Stimulated activated CD4-positive, alpha-beta T cell treated with anti-CD3 and anti-CD28 coated beads, Interleukin-2, amount 100 ng/mL, for 24 hours (primary cell): Measurements from ENCODE around the gene CFAP20.
A peak's percentile ranks its signal among the peaks of the same experiment; 100 is the strongest.

Experiments used
- DNase-seq, 2 donors: peaks; one replicate each; pipeline ENCODE4 v3.0.0-alpha.2; 2020

The CFAP20 gene

GRCh38 chr16:58129097-58129936 lies at the start of gene CFAP20:
CFAP20 (minus strand) TSS chr16:58129381; CDS start chr16:58129115, 266 bp downstream.
- peak; percentile 97 to 98 for DNase-seq

DNA sequence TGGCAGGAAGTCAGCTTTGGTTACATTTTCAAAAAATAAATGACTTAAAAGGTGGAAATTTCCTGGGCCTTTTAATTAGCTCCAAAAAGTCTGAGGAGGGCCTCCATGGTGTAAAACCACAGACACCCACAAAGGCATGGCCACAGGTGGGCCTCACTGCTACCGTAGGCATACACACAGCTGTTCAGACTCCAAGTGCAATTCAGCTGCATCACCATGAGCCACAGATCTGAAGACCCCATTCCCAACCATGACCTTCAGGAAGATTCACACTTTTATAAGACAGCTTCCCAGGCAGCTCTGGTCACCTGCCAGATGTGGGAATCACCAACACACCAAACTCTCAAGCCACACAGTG lies 48.2 kb upstream of the CFAP20 start:
- no peak for DNase-seq

GRCh38 chr16:58176608-58177352 lies 47.6 kb upstream of the CFAP20 start:
- DNase-seq = no peak

- DNase-seq = no peak
These were observed 41.0 kb upstream of the CFAP20 start for GRCh38 chr16:58170223-58170622.

DNA sequence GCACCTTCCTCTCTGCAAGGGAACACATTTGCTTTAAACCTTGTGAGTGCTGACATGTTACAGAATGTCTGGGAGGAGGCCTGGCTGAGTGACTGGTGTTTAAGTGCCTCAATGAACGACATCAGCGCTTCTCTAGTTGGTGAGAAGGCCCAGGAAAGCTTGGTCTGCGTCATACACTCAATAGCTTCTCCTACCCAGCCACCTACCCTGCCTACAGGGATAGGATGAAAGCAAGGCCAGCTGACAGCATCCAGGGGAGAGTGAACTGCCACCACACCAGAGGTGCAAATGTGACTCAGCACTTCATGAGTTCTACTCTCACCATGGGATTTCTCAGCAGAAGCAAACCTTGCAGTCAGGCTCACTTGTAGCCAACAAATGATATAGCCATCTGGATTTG lies 31.7 kb upstream of the CFAP20 start:
- DNase-seq = no peak

- no peak for DNase-seq
These were observed 29.5 kb upstream of the CFAP20 start for GRCh38 chr16:58158725-58159124.

DNA sequence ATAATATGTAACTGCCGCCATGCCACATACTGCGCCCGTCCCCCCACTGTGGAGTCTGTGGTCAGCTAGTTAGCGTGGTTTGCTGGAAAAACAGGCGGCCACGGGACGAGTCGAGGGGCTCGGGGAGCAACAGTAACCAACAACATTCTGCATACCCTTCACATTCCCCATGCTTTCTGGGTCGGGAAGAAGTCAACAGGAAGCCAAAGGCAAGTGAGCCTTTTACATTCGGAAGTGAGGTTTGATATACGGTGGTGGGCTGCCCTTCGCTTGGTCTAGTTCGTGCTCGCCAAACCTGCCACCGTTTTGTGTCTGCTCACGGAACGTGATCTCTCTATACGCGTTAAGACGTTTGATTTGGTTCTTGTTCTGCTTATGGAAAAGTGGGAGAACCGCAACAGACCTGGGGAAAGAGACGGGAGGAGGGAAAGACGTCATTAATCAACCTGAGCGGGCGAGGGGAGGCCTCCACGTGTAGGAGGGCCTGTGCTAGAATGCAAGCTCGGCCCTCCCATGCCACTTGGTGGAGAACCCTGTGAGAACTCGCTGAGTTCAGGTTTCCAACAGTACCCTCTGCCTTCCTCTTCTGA lies 28.9 kb upstream of the CFAP20 start:
- DNase-seq = no peak

DNA sequence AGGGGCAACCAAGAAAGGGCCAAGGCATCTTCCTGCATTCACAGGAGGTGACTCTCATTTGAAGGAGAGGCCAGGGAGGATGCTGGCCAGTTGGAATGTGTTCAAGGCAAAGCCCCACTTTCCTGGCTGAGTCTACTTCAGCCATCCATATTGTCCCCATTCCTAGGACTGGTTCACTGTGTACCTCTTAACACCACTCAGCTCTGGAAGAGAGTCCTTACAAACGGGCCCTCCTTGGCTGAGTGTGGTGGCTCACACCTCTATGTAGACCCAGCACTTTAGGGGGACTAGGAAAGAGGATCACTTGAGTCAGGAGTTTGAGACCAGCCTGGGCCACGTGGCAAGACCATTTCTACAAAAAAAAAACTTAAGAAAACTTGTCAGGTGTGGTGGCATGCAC lies 28.1 kb upstream of the CFAP20 start:
- no peak for DNase-seq

- no peak for DNase-seq
These were observed 26.7 kb upstream of the CFAP20 start for GRCh38 chr16:58155839-58156238.

GRCh38 chr16:58154345-58154744 lies 25.2 kb upstream of the CFAP20 start:
- DNase-seq = no peak

DNA sequence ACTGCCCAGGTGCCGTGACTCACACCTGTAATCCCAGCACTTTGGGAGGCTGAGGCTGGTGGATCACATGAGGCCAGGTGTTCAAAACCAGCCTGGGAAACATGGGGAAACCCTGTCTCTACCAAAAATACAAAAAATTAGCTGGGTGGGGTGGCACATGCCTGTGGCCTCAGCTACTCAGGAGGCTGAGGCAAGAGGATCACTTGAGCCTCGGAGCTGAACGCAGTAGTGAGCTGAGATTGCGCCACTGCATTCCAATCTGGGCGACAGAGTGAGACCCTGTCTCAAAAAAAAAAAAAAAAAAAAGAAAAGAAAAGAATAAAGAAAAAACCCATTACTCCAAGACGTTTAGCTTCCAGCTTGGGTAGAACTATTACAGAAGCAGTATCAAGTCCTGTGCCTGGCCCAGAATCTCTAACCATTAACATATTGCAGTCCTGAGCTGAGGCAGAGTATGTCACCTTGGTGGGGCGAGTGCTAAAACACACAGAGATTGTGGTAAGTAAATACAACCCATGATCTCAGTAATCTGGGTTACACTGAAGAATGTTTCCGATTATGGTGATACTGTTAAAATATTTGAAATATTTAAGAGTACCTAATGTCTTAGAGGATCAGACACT lies 23.2 kb upstream of the CFAP20 start:
- DNase-seq = no peak

GRCh38 chr16:58148526-58148925 lies 19.3 kb upstream of the CFAP20 start:
- DNase-seq = no peak

- DNase-seq = no peak
These were observed 18.9 kb upstream of the CFAP20 start for GRCh38 chr16:58148099-58148498.

GRCh38 chr16:58138852-58139251 lies 9.7 kb upstream of the CFAP20 start:
- no peak for DNase-seq

DNA sequence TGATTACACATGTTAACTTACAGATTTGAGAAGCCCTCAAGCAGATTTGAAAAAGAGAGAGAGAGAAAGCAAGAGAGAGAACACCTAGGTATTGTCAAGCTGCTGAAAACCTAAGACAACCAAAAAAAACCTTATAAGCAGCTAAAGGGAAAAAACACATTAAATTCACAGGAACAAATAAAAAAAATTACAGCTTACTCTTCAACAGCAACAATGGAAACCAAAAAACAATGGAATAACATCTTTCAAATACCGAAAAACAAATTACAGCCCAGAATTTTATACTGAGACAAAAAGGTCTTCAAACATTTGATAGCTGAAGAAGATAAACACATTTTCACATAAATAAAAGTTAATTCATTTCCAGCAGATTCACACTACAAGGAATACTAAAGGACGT lies 8.4 kb upstream of the CFAP20 start:
- no peak for DNase-seq

DNA sequence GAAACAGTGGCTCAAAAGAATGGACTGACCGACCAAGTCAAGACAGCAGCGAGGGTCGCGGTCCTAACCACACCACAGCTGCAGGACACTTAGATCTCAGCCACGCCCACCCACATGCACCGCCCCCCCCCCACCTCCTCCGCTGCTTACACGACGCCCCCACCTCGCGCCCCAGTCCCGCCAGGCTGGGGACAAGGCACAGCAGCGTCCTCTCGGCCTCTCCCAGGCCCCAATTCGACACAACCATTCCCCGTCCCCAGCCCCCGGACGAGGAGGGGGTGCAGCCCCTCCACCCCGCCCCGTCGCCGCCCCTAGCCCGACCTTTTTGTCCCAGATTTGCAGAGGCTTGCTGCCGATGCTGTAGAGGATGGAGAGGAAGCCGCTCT lies 477 bp downstream of the CFAP20 start:
- peak in 1 of 2 donors; percentile 32 for DNase-seq

- no peak for DNase-seq
These were observed 975 bp downstream of the CFAP20 start for GRCh38 chr16:58128181-58128631.

DNA sequence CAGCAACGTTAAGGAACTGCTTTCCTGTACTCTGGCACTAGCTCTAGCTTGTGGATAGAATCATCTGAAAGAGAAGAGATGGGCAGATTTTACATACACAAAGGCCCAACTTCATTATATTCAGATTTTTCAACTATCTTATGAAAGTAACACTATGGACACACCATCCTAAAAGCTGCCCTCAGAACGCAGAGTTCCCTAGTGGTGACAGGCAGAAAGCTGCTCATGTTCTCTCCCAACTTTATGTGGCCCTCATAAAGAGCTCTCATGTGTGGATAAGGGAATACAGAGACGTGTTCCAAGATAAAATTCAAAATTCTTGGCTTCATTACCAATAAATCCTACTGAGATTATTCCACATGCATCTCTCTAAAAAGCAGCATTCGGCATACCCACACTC lies 1.5 kb downstream of the CFAP20 start:
- no peak for DNase-seq

DNA sequence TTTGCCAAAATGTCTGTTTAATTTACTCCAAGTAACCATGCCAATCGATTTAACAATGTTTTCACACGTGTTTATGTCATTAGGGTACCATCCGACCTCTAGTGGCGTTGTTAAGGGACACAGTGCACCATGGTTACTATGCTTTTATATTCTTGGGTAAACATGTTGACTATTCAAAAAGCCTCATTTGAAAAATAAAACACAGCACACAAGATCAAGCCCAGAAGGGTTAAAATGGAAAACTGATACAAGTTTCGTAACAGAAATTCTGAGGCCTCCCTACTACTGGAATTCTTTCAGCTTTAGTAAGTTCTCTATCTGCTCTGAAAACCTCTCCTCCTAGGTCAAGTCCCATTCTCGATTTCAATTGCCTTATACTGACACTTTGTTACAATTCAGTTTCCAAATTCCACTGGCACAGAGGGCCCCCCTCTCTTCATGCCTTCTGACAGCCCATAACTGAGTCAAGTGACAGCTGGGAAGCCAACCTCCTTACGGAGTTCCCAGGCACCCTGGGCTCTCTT lies 2.1 kb downstream of the CFAP20 start:
- no peak for DNase-seq

- DNase-seq = no peak
These were observed 2.7 kb downstream of the CFAP20 start for GRCh38 chr16:58126451-58126961.

- no peak for DNase-seq
These were observed 3.3 kb downstream of the CFAP20 start for GRCh38 chr16:58125781-58126335.

DNA sequence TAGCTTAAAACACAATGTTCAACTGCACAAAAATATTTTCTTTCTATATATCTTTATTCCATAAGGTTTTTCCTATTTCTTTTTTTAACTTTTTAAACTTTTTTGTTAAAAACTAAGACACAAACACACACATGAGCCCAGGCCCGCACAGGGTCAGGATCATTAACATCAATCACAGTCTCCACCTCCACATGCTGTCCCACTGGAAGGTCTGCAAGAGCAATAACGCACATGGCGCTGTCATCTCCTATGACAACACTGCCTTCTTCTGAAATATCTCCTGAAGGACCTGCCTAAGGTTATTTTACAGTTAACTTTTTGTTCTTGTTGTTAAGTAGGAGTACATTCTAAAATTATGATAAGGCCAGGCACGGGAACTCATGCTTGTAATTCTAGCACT lies 4.1 kb downstream of the CFAP20 start:
- DNase-seq = no peak

DNA sequence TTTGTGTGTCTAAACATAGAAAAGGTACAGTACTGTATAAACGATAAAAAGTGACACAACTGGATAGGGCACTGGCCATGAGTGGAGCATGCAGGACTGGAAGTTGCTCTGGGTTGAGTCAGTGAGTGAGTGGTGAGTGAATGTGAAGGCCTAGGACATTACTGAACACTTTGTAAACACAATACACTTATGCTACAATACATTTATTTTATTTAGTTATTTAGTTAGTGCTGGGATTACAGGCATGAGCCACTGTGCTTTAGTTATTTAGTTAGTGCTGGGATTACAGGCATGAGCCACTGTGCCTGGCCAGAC lies 4.6 kb downstream of the CFAP20 start:
- DNase-seq = no peak
